ENCODE data around the gene DCDC2C.

Gene DCDC2C

GRCh38 chr2:3747032-3747654 lies 43.8 kb downstream of the DCDC2C start:
- DNase-seq (ENCODE audit: low spot score): no peak
- TF ChIP-seq, protein P1, sequence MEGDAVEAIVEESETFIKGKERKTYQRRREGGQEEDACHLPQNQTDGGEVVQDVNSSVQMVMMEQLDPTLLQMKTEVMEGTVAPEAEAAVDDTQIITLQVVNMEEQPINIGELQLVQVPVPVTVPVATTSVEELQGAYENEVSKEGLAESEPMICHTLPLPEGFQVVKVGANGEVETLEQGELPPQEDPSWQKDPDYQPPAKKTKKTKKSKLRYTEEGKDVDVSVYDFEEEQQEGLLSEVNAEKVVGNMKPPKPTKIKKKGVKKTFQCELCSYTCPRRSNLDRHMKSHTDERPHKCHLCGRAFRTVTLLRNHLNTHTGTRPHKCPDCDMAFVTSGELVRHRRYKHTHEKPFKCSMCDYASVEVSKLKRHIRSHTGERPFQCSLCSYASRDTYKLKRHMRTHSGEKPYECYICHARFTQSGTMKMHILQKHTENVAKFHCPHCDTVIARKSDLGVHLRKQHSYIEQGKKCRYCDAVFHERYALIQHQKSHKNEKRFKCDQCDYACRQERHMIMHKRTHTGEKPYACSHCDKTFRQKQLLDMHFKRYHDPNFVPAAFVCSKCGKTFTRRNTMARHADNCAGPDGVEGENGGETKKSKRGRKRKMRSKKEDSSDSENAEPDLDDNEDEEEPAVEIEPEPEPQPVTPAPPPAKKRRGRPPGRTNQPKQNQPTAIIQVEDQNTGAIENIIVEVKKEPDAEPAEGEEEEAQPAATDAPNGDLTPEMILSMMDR (IDR thresholded peaks at IDR 0.05; ENCODE audit: extremely low read depth, missing control alignments): no peak

- DNase-seq (ENCODE audit: low spot score): no peak
- TF ChIP-seq, protein P1 (IDR thresholded peaks at IDR 0.05; ENCODE audit: extremely low read depth, missing control alignments): no peak
Observed at GRCh38 chr2:3747826-3748225, 44.5 kb downstream of the DCDC2C start.

- DNase-seq (ENCODE audit: low spot score): no peak
- TF ChIP-seq, protein P1 (IDR thresholded peaks at IDR 0.05; ENCODE audit: extremely low read depth, missing control alignments): no peak
Observed at GRCh38 chr2:3749201-3749600, 45.8 kb downstream of the DCDC2C start.

- TF ChIP-seq, protein P1 (IDR thresholded peaks at IDR 0.05; ENCODE audit: extremely low read depth, missing control alignments): no peak
- DNase-seq (ENCODE audit: low spot score): no peak
Observed at GRCh38 chr2:3751251-3751650, 47.9 kb downstream of the DCDC2C start.

- TF ChIP-seq, protein P1 (IDR thresholded peaks at IDR 0.05; ENCODE audit: extremely low read depth, missing control alignments): no peak
- no peak for DNase-seq (ENCODE audit: low spot score)
Observed at GRCh38 chr2:3751806-3752205, 48.4 kb downstream of the DCDC2C start.

DNA sequence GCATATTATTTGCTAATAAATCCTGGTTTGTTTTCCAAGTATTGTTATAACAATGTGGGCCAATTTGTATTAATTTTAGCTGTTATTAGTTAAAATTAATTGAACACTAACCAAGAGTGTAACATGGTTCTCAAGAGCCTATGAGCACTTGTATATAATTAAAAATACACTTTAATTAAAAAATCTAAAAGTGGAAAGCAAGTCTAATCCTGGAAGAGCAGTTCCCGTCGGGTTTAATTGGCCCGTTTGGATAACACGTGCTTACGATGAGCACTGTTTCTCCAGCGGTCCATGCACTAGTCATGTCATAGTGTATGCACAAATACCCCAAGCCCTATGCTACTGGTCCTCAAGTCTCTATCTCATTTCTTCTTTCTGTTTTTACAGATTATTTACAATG lies 49.0 kb downstream of the DCDC2C start:
- TF ChIP-seq, protein P1 (IDR thresholded peaks at IDR 0.05; ENCODE audit: extremely low read depth, missing control alignments): no peak
- DNase-seq (ENCODE audit: low spot score): no peak

- no peak for DNase-seq (ENCODE audit: low spot score)
- TF ChIP-seq, protein P1 (IDR thresholded peaks at IDR 0.05; ENCODE audit: extremely low read depth, missing control alignments): no peak
Observed at GRCh38 chr2:3753561-3753960, 50.2 kb downstream of the DCDC2C start.
